Left ventricle myocardium inferior (tissue), 1 donor: ENCODE measurements around the gene MAML3. TPM values are rescaled to one million over a fixed set of nuclear protein-coding genes. Genes with fewer than 3 reads are reported as not detected.
A peak's percentile ranks its signal among the peaks of the same experiment; 100 is the strongest.

Experiments used
- DNase-seq: peaks from one replicate; pipeline ENCODE4 v3.0.0-alpha.2; 2020
- H3K27ac ChIP-seq: fragments of 200-600 bp; replicated peaks from 2 replicates; pipeline ENCODE4 v1.8.0; 2021
- H3K27me3 ChIP-seq: fragments of 200-600 bp; 2 replicates; pipeline ENCODE4 v1.8.0; 2021; ENCODE audit warnings: low read depth
- H3K36me3 ChIP-seq: fragments of 200-600 bp; 2 replicates; pipeline ENCODE4 v1.8.0; 2021
- H3K4me1 ChIP-seq: fragments of 200-600 bp; 2 replicates; pipeline ENCODE4 v1.8.0; 2021
- H3K4me3 ChIP-seq: fragments of 200-600 bp; 2 replicates; pipeline ENCODE4 v1.8.0; 2021; ENCODE audit warnings: mild to moderate bottlenecking, moderate library complexity
- H3K9me3 ChIP-seq: fragments of 200-600 bp; replicated peaks from 2 replicates; pipeline ENCODE4 v1.8.0; 2021
- CTCF ChIP-seq: fragments of 200-600 bp; IDR thresholded peaks from 2 replicates; pipeline ENCODE4 v1.8.0; 2021; ENCODE audit warnings: antibody characterized with exemption, mild to moderate bottlenecking, borderline replicate concordance
- intact Hi-C: fragments of 100-400 bp; cut with micrococcal nuclease; formaldehyde crosslinking; loops from one replicate; pipeline ENCODE4 v1.11.0; 2022
- total RNA-seq: library from RNA; stranded (reverse); fragmentation: NEBNext Ultra II Directional; extraction: Animal tissue kit (Norgen Biotek cat#: 25700); gene quantifications from one replicate; pipeline ENCODE4 v1.2.1, GENCODE V29; 2021
- donor health status: DM: no; HTN: yes; CAD: no; lungs with severe emphysema.

Gene MAML3
- total RNA-seq, 1 donor from 2014 or later = 2.6 TPM

- TF ChIP-seq CTCF = no peak
- Histone ChIP-seq H3K36me3 (no peaks in the 10 kb centered on the region), H3K4me3 (no peak overlapping the region), H3K9me3 (no peaks in the 10 kb centered on the region), H3K27me3 (no peaks in the 10 kb centered on the region), H3K27ac (no peak overlapping the region), H3K4me1 (peaks cover 15% of the 10 kb centered on the region)
- no peak for DNase-seq
- intact Hi-C loops = no loop called here
Measured at GRCh38 chr4:140080883-140081282, 73.1 kb downstream of the MAML3 start.

- Histone ChIP-seq H3K27me3 (no peaks in the 10 kb centered on the region), H3K9me3 (no peaks in the 10 kb centered on the region), H3K4me3 (no peak overlapping the region), H3K4me1 (peaks cover 12% of the 10 kb centered on the region), H3K36me3 (no peaks in the 10 kb centered on the region), H3K27ac (peak overlapping the region; percentile 57)
- intact Hi-C loops = no loop called here
- DNase-seq = peak; percentile 36
- no peak for TF ChIP-seq CTCF
Measured at GRCh38 chr4:140078366-140078765, 75.6 kb downstream of the MAML3 start.

- Histone ChIP-seq H3K36me3 (no peaks in the 10 kb centered on the region), H3K27me3 (no peaks in the 10 kb centered on the region), H3K9me3 (no peaks in the 10 kb centered on the region), H3K4me3 (no peak overlapping the region), H3K27ac (no peak overlapping the region), H3K4me1 (peaks cover 12% of the 10 kb centered on the region)
- no peak for TF ChIP-seq CTCF
- intact Hi-C loops = no loop called here
- no peak for DNase-seq
Measured at GRCh38 chr4:140076307-140076706, 77.7 kb downstream of the MAML3 start.

GRCh38 chr4:140071806-140072205 is 82.2 kb downstream of the MAML3 start:
- Histone ChIP-seq H3K27ac (peak overlapping the region; percentile 48), H3K4me1 (peaks cover 6% of the 10 kb centered on the region), H3K4me3 (no peak overlapping the region), H3K36me3 (no peaks in the 10 kb centered on the region), H3K27me3 (no peaks in the 10 kb centered on the region), H3K9me3 (no peaks in the 10 kb centered on the region)
- TF ChIP-seq CTCF = no peak
- DNase-seq = peak; percentile 40
- intact Hi-C loops = no loop called here

GRCh38 chr4:140070973-140071372 is 83.0 kb downstream of the MAML3 start:
- H3K27ac ChIP-seq = peak overlapping the region; percentile 48
- peaks cover 6% of the 10 kb centered on the region for H3K4me1 ChIP-seq
- no peaks in the 10 kb centered on the region for H3K9me3 ChIP-seq
- H3K36me3 ChIP-seq = no peaks in the 10 kb centered on the region
- intact Hi-C loops = no loop called here
- H3K27me3 ChIP-seq = no peaks in the 10 kb centered on the region
- no peak for DNase-seq
- no peak overlapping the region for H3K4me3 ChIP-seq
- TF ChIP-seq CTCF = no peak

- Histone ChIP-seq H3K9me3 (no peaks in the 10 kb centered on the region), H3K36me3 (no peaks in the 10 kb centered on the region), H3K27me3 (no peaks in the 10 kb centered on the region), H3K4me1 (peaks cover 6% of the 10 kb centered on the region), H3K27ac (no peak overlapping the region), H3K4me3 (no peak overlapping the region)
- DNase-seq = no peak
- TF ChIP-seq CTCF = no peak
- intact Hi-C loops = no loop called here
Measured at GRCh38 chr4:140070366-140070765, 83.6 kb downstream of the MAML3 start.
